Smooth muscle cell (in vitro differentiated cells): ENCODE results near the gene OLFML3. TPM values are rescaled to one million over a fixed set of nuclear protein-coding genes. Genes with fewer than 3 reads are reported as not detected.

Source experiments
- DNase-seq: peaks from one replicate; lab custom pipeline; 2025; ENCODE audit not compliant: unreplicated experiment; lab: John Stamatoyannopoulos, UW
- H2AFZ ChIP-seq: fragments of 200-600 bp; sonication (generic); 2 replicates; pipeline ENCODE4 v1.6.0; 2016; ENCODE audit warnings: antibody characterized with exemption, low read depth, mild to moderate bottlenecking
- H3F3A ChIP-seq: fragments of 200-600 bp; sonication (generic); 2 replicates; pipeline ENCODE4 v1.6.0; 2017; ENCODE audit warnings: antibody characterized with exemption, low read depth
- H3K27ac ChIP-seq: fragments of 200-600 bp; sonication (generic); 2 replicates; pipeline ENCODE4 v1.5.1; 2016; ENCODE audit warnings: low read depth, mild to moderate bottlenecking
- H3K27me3 ChIP-seq: fragments of 200-600 bp; sonication (generic); 2 replicates; pipeline ENCODE4 v1.6.1; 2016; ENCODE audit warnings: low read depth, mild to moderate bottlenecking
- H3K36me3 ChIP-seq: fragments of 200-600 bp; sonication (generic); 2 replicates; pipeline ENCODE4 v1.5.1; 2016; ENCODE audit warnings: low read depth
- H3K4me1 ChIP-seq: fragments of 200-600 bp; sonication (generic); 2 replicates; pipeline ENCODE4 v1.5.1; 2016; ENCODE audit warnings: low read depth
- H3K4me2 ChIP-seq: fragments of 200-600 bp; sonication (generic); 2 replicates; pipeline ENCODE4 v1.6.0; 2016; ENCODE audit warnings: mild to moderate bottlenecking
- H3K4me3 ChIP-seq: fragments of 200-600 bp; sonication (generic); 2 replicates; pipeline ENCODE4 v1.5.1; 2016; ENCODE audit warnings: mild to moderate bottlenecking
- H3K79me2 ChIP-seq: fragments of 200-600 bp; sonication (generic); 2 replicates; pipeline ENCODE4 v1.6.0; 2016; ENCODE audit warnings: low read depth, mild to moderate bottlenecking
- H3K9ac ChIP-seq: fragments of 200-600 bp; sonication (generic); 2 replicates; pipeline ENCODE4 v1.6.0; 2016; ENCODE audit warnings: low read depth
- H3K9me3 ChIP-seq: fragments of 200-600 bp; sonication (generic); replicated peaks from 2 replicates; pipeline ENCODE4 v1.5.1; 2016; ENCODE audit warnings: low read depth
- H4K20me1 ChIP-seq: fragments of 200-600 bp; sonication (generic); 2 replicates; pipeline ENCODE4 v1.6.0; 2016; ENCODE audit warnings: low read depth
- WGBS: methylation state at CpG from one replicate; pipeline ENCODE4 v1.1.7; 2016; ENCODE audit warnings: low lambda C conversion rate; 5-methylcytosine and 5-hydroxymethylcytosine counted together
- polyA plus RNA-seq: library from polyadenylated mRNA; unstranded; fragments of >200 nt; fragmentation: Nextera tagmentation; extraction: Ambion mirVana; gene quantifications from 2 replicates; pipeline ENCODE4 v1.2.1, GENCODE V29; 2016
- total RNA-seq: library from RNA; depleted of rRNA; stranded (reverse); fragments of >200 nt; gene quantifications from 2 replicates; pipeline ENCODE4 v1.2.3, GENCODE V29; 2014
- TF ChIP-seq, protein P1 (sequence below): fragments of 200-600 bp; sonication (generic); IDR thresholded peaks from 2 replicates; pipeline ENCODE4 v1.5.1; 2017; ENCODE audit warnings: borderline replicate concordance, mild to moderate bottlenecking, antibody characterized with exemption; ENCODE audit not compliant: insufficient read depth, poor library complexity, severe bottlenecking

The OLFML3 gene
- total and polyA plus RNA-seq, 2 experiments from 2014 or later, result 220 to 308 TPM

DNA sequence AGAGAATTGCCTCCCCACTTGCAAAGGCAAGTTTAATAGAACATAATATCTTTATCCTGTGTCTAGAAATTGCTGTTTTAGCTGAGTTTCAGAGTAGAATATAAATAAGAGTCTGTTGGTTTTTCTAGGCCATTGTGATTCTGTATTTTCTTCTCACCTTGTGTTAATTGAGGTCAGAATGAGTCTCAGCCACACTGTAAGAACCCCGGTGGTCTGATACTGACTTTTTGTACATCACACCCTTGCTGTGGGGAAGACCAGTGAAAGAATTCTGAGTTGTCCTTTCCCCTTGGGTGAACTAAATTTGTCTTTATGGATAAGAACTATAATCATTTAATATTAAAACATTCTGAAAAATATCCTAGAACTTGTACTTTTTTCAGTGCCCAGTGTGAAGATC is 43.3 kb upstream of the OLFML3 start:
- Histone ChIP-seq H3K9ac (no peak overlapping the region), H3K4me2 (no peak overlapping the region), H3K9me3 (no peaks in the 10 kb centered on the region), H2AFZ (no peak overlapping the region), H3K27ac (no peak overlapping the region), H3K79me2 (peaks cover 88% of the 10 kb centered on the region), H3F3A (no peaks in the 10 kb centered on the region), H4K20me1 (peaks cover 100% of the 10 kb centered on the region), H3K36me3 (no peaks in the 10 kb centered on the region), H3K27me3 (no peaks in the 10 kb centered on the region), H3K4me1 (peaks cover 12% of the 10 kb centered on the region), H3K4me3 (no peak overlapping the region)
- no peak for DNase-seq
- TF ChIP-seq, protein P1, sequence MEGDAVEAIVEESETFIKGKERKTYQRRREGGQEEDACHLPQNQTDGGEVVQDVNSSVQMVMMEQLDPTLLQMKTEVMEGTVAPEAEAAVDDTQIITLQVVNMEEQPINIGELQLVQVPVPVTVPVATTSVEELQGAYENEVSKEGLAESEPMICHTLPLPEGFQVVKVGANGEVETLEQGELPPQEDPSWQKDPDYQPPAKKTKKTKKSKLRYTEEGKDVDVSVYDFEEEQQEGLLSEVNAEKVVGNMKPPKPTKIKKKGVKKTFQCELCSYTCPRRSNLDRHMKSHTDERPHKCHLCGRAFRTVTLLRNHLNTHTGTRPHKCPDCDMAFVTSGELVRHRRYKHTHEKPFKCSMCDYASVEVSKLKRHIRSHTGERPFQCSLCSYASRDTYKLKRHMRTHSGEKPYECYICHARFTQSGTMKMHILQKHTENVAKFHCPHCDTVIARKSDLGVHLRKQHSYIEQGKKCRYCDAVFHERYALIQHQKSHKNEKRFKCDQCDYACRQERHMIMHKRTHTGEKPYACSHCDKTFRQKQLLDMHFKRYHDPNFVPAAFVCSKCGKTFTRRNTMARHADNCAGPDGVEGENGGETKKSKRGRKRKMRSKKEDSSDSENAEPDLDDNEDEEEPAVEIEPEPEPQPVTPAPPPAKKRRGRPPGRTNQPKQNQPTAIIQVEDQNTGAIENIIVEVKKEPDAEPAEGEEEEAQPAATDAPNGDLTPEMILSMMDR, result no peak
- 91% methylated on average over 1 of the region's 1 CpG for WGBS

DNA sequence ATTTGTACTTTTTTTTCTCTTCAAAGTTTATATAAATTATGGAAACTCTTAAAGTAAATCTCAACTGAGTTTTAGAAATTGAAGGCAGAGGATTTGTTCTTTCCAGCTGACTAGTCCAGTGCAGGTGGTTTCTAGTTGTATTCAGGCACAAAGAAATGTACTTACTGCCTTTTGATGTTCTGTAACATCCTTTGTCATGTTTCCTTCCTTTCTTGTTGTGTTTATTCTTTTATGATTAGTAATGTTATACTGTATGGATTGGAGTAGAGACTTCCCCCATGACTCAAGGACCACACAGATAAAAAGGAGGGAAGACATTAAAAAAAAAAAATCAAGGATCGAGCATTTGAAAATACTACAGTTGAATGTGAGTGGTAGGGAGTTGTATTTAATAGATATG is 42.1 kb upstream of the OLFML3 start:
- Histone ChIP-seq H3K4me3 (no peak overlapping the region), H3K27me3 (no peaks in the 10 kb centered on the region), H3F3A (no peaks in the 10 kb centered on the region), H3K27ac (no peak overlapping the region), H3K9ac (no peak overlapping the region), H3K4me1 (peaks cover under 1% of the 10 kb centered on the region), H2AFZ (no peak overlapping the region), H3K79me2 (peaks cover 87% of the 10 kb centered on the region), H3K9me3 (no peaks in the 10 kb centered on the region), H4K20me1 (peaks cover 98% of the 10 kb centered on the region), H3K36me3 (no peaks in the 10 kb centered on the region), H3K4me2 (no peak overlapping the region)
- TF ChIP-seq, protein P1, result no peak
- WGBS, result 86% methylated on average over 1 of the region's 1 CpG
- no peak for DNase-seq

DNA sequence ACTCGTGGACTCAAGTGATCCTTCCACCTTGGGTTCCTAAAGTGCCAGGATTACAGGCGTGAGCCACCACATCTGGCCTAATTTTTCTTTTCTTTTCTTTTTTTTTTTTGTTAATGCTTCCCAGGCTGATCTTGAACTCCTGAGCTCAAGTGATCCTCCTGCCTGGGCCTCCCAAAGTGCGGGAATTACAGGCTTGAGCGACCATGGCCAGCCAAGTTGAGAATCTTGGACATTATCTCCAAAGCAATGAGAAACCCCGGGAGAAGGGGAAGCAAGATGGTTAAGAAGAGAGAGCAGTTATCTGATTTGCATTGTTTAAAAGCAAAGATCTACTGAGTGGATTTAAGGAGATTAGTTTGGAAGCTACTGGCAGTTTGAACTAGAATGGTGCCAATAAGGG is 41.1 kb upstream of the OLFML3 start:
- Histone ChIP-seq H3K79me2 (peaks cover 87% of the 10 kb centered on the region), H4K20me1 (peaks cover 98% of the 10 kb centered on the region), H3K9ac (no peak overlapping the region), H3K36me3 (peaks cover 4% of the 10 kb centered on the region), H3K4me2 (no peak overlapping the region), H3K27me3 (no peaks in the 10 kb centered on the region), H3K27ac (no peak overlapping the region), H3F3A (no peaks in the 10 kb centered on the region), H3K9me3 (no peaks in the 10 kb centered on the region), H2AFZ (no peak overlapping the region), H3K4me1 (no peaks in the 10 kb centered on the region), H3K4me3 (no peak overlapping the region)
- WGBS, result 46% methylated on average over 5 of the region's 5 CpGs
- TF ChIP-seq, protein P1, result no peak
- DNase-seq, result no peak

DNA sequence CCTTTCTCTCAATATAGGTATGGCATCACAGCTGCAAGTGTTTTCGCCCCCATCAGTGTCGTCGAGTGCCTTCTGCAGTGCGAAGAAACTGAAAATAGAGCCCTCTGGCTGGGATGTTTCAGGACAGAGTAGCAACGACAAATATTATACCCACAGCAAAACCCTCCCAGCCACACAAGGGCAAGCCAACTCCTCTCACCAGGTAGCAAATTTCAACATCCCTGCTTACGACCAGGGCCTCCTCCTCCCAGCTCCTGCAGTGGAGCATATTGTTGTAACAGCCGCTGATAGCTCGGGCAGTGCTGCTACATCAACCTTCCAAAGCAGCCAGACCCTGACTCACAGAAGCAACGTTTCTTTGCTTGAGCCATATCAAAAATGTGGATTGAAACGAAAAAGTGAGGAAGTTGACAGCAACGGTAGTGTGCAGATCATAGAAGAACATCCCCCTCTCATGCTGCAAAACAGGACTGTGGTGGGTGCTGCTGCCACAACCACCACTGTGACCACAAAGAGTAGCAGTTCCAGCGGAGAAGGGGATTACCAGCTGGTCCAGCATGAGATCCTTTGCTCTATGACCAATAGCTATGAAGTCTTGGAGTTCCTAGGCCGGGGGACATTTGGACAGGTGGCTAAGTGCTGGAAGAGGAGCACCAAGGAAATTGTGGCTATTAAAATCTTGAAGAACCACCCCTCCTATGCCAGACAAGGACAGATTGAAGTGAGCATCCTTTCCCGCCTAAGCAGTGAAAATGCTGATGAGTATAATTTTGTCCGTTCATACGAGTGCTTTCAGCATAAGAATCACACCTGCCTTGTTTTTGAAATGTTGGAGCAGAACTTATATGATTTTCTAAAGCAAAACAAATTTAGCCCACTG is 38.7 kb upstream of the OLFML3 start:
- Histone ChIP-seq H3K79me2 (peaks cover 87% of the 10 kb centered on the region), H3K4me3 (no peak overlapping the region), H2AFZ (no peak overlapping the region), H3F3A (peaks cover 2% of the 10 kb centered on the region), H3K27ac (no peak overlapping the region), H3K36me3 (peaks cover 4% of the 10 kb centered on the region), H4K20me1 (peaks cover 96% of the 10 kb centered on the region), H3K27me3 (no peaks in the 10 kb centered on the region), H3K9ac (no peak overlapping the region), H3K9me3 (no peaks in the 10 kb centered on the region), H3K4me2 (no peak overlapping the region), H3K4me1 (no peaks in the 10 kb centered on the region)
- DNase-seq, result no peak
- 95% methylated on average over 16 of the region's 16 CpGs for WGBS
- TF ChIP-seq, protein P1, result no peak
